ELF-1 (cell line): ENCODE results near the gene ISG20.

Experiments
- DNase-seq: peaks from one replicate; pipeline ENCODE4 v3.0.0-alpha.2; 2016; ENCODE audit warnings: low read depth, low spot score

The ISG20 gene

DNA sequence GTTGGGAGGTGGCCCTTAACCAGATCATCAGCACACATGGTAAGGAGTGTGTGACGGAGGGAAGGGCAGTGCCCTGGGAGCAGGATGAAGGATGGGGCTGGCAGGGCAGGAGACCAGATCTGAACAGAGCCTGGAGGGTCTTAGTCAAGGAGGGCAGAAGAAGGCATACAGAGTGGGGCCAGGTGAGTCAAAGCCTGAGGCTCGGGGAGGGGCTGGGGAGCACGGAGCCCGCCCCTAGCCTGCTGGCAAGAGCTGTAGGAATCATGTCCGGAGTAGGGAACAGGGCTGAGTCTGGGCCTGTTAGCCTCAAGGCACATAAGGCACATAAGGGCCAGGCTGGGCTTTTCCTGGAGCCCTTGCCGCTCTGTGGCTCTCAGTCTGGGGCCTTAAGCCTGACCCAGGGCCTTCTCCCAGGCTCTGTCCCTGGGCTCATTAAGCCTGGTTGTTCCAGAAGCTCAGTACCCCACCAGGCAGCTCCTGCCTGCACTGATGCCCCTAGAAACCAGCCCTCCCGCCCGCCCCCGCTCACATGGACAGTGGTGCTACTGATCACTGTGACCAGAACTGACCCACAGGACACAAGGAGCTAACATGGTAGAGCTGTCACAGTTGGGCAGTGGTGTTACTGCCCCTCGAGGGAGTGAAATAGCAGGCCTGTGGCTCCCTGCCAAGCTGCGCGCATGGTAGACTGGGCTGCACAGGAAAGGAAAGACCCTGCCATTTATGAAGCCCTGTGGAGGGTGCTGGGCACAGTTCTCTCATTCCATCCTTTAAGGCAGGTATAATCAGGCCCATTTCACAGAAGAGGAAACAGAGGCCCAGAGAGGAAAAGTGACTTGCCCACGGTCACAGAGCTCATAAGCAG is 14.6 kb downstream of the ISG20 start:
- DNase-seq, result no peak

DNA sequence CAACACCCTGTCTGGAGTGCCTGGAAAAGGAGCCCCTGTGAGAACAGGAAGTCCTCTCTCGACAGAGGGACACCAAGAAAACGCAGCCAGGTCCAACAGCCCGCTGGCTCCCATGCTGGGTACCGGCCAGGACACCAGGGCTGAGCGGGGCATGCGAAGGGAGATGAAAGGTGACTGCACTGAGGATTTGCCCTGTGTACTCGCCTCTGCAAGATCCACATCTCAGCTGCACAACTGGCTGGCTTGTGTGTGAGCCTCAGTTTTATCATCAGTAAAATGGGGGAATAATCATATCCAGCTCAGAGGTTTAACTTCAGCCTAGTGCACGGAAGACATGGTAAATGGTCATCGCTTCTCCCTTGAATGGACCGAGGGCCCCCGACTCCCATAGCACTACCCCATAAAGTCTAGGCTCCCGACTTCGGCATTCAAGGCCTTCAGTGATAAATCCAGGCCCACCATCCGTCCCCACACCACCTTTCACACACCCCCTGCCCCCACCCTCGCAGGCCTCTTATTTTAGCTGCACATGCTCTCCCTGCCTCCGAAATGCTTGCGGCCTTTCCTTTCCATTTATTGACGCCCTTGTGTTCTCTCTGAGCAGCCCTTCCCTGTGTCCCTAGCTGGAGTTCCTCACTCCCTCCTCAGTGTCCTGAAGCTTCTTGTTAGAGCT is 15.8 kb downstream of the ISG20 start:
- no peak for DNase-seq

DNA sequence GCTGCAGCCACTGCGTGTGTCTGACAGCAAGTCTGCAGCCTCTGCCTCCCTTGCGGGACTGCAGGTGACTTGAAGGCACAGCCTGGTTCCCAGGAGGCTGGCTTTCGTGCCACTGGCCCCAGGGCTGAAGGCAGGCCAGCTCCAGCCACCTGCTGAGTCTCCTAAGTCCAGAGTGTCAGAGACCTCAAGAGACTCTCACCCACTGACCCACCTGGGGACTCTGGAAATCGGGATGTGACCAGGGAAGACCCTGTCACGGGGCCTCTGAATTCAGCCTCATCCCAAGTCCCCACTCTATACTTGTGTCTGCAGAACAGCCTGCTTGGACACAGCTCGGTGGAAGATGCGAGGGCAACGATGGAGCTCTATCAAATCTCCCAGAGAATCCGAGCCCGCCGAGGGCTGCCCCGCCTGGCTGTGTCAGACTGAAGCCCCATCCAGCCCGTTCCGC is 16.3 kb downstream of the ISG20 start:
- no peak for DNase-seq

DNA sequence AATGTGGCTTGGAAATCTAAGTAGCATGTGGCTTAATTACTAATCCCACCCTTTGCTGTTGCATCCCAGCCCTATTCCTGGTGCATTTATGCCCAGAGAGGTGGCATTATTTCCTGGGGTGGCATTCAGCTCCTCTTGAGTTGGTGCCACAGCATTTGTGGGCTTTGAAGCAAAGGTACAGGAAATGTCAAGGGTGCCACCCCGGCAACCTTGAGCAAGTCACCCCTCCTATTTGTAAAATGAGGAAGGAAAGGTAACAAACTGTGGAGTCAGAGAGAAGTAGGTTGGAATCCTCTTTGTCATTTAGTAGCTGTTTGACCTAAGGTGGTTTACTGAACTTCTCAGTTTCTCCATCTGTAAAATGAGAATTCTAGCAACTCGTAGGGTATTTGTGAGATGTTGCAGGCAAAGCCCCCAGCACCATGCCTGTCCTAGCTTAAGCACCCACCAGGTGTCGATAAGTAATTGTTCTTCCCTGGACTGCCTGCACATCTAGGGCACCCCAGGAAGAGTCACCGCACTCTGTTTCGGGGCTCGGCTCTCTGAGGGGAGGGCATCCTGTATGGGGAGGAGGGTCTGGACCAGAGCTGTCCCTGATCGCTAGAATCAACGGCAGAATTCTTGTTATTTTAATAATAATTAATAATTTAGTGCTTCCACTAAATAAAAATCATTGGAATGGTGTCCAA is 17.1 kb downstream of the ISG20 start:
- no peak for DNase-seq

DNA sequence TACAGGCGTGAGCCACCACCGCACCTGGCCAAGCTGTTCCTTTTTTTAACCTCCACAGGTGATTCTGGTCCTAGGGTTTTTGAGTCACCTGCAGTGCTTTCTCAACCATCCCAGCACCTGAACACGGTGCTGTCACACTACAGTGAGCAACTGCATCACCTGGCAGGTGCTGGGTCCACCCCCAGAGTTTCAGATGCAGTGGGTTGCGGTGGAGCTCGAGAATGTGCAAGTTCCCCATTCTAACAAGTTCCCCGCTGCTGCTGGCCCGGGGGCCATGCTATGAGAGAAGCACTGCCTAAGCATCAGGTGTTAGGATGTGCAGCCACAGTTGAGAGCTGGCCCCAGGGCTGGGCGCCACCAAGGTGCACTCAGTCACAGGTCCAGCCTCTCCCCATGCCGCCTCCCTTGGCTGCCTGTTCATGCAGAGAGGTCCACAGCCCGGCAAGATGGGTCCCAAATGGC is 18.0 kb downstream of the ISG20 start:
- no peak for DNase-seq

DNA sequence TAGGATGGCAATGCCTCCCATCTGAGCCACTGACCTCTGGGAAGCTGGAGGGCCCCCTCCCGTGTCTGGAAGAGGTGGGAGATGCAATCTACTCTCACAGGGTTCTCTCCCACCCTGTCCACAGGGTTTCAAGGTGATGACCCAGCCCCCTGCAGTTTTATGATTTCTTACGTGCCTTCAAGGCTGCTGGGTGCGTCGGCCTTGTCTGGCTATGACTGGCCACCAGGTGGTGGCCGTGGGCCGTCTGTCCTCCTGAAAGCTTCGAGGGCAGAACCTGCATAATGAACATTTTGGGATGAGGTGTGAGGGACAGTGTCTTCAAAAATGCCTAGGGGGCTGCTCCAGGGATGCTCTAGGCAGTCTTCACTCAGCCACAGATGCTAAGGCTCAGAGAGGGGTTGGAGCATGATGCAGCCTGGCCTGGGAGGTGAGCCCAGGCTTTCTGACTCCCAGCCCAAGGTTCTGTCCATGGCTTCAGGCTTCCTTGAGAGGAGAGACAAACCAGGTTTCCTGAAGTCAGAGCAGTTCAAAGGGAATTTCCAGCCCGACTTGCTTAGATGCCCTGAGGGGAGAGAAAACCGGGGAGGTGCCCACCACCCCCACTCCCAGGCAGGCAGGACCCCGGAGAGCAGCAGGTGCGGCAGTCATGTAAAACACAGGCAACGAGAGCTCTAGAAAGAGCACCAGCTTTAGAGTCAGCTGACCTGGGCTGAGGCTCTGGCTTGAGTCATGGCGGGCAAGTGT is 18.7 kb downstream of the ISG20 start:
- peak; percentile 82 for DNase-seq

DNA sequence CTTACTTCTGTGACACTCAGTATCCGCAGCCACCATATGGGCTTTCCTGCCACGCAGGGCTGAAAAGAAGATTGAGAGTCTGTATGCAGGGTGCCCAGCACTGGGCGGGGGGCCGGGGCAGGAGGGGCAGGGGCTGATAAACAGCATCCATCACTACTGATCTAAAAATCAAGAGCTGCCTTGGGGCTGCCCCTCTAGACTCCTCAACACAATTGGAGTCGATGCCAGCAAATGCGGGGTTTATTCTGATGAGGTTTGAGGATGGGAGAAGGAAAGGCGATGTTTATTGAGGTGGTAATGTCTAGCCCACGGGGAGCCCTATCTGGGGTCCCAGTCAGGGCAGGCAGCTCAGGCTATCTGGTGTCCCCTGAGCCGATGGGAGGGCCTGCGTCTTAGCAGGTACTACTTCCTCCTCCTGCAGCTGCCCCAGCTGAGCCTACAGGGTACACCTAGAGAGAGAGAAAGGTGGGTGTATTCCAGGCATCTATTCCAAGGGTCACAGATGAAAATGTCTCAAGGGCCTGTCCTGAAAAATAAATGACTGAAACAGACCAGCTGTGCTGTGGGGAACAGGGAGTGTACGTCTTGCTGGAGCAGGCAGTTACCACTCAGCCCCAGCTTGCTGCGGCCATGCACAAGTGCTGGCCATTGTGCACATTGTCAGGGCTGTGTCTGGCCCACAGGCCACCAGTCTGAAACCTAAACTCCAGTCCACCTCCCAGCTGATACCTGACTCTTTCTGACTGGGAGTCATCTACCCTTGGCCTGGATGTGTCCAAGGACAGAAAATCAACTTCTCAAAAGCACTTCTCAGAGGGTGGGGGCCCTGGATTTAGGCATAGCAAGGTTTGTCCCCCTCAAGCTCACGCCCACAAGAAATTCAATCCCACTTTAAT is 19.5 kb downstream of the ISG20 start:
- no peak for DNase-seq

DNA sequence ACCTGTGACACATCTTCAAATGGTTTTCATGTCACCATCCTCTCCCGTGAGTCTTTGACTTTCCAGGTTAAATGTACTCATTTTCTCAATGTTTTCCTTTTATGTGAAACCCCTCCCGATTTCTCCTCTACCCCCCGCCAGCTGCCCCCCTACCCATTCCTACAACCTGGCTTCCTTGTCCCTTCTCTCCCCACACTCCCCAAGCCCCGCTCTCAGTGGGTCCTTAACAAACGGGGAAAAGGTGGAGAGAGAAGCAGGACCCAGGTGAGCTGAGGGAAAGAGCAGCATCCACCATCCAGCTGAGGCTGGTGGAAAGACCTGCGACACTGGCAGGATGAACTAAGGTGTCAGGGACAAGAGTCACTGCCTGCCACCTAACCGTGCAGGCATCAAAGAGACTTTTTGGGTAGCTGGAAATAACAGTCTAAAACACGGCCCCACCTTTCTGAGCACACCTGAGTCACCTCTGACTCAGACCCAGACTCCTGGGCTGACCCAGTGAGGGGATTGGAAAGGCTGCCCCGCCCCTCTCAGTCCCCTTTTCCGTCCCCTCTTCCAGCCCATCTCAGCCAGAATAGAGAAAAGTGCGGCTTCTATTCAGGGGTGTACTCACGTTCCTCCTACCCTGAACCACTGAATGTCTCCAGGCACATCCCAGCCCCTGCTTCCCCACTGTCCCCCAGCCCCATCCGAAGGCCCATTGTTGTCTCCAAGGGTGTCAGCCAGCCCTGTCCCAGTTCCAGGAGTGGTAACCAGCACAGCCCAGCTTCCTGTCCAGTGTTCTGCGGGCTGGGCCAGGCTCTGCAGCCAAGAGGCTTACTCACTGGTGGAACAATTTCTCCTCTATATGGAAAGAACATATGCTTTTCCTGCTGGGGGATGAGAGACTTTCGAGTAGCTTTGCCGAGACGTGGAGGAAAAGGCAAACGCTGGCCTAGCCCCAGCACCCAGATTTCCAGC is 20.4 kb downstream of the ISG20 start:
- no peak for DNase-seq

DNA sequence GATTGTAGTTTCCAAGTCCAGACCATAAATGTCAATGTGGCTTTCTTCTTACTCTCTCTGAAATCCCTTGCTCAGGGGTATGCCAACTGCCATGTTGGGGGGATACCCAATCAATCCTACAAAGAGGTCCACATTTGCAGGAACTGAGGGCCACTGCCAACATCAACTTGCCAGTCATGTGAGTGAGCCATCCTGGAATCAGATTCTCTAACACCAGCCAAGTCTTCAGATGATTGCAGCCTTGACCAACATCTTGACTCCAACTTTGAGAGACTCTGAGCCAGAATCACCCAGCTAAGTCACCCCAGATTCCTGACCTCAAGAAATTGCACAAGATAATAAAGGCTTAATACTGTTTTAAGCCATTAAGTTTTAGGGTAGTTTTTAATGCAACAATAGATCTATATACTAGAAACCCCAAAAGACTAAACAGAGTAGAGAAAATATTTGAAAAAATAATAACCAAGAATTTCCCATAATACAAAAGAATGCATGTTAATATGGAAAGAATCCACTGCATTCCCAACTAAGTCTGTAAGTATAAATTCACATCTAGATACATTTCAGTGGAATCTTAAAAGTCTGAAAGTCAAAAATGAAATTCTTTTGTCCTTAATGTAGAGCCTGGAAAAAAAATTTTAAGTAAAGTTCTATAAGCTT is 22.4 kb downstream of the ISG20 start:
- no peak for DNase-seq

DNA sequence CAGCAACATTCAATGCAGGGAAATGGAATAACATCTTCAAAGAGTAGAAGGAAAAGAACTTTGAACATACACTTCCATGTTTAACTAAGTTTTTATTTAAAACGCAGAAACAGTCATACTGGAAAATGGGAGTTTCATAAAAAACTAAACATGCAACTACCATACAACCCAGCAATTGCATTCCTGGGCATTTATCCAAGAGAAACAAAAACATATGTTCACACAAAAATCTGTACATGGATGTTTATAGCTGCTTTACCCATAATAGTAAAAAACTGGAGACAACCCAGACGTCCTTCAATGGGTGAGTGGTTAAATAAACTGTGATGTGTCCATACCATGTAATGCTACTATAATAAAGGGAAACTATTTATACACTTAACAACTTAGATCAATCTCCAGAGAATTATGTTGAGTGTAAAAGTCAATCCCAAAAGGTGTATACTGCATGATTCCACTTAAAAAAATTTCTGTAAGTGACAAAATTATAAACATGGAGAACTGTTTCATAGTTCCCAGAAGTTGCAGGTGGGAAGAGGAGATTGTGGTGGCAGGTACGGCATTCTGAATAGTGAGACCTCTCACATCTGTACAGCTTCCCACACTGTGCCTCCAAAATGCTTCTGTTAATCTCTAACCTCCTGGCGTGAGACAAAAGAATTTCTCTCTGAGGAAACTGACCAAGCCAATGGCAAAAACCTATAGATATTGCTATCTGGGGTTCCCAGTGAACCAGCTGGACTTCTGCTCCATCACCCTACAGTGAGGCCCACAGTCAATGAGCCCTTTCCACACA is 23.1 kb downstream of the ISG20 start:
- no peak for DNase-seq

DNA sequence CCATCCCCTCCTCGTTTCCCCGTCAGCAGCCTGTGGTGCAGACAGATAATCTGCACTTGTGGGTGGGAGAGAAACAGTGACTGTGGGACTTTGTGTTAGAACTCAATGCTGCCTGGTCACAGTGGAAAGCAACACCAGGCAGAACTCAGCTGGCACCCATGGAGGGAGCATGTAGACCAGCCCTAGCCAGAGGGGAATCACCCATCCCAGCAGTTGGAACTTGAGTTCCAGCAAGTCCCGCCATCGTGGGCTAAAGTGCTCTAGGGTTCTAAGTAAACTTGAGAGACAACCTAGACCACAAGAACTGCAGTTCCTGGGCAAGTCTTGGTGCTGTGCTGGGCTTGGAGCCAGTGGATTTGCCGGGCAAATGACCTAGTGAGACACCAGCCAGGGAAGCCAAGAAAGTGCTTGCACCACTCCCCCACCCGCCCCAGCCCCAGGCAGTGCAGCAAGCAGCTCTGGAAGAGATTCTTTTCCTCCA is 24.4 kb downstream of the ISG20 start:
- no peak for DNase-seq

DNA sequence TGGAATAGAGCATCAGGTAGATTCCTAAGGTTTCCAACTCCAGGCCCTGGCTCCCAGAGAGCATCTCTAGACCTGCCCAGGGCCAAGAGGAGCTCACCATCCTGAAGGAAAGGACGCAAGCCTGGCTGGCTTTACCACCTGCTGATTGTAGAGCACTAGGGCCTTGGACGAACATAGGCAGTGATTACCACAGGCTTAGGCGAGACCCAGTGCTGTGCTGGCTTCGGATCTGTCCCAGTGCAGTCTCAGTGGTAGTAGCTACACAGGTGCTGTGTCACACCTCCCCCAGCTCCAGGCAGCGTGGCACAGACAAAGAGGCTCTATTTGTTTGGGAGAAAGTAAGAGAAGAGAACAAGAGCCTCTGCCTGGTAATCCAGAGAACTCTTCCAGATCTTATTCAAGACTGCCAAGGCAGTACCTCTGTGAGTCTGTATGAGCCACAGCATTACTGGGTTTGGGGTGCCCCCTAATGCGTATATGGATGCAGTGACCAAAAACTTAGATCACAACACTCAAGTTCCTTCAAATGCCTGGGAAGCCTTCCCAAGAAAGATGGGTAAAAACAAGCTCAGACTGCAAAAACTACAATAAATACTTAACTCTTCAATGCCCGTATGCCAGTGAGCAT is 25.4 kb downstream of the ISG20 start:
- DNase-seq, result no peak

DNA sequence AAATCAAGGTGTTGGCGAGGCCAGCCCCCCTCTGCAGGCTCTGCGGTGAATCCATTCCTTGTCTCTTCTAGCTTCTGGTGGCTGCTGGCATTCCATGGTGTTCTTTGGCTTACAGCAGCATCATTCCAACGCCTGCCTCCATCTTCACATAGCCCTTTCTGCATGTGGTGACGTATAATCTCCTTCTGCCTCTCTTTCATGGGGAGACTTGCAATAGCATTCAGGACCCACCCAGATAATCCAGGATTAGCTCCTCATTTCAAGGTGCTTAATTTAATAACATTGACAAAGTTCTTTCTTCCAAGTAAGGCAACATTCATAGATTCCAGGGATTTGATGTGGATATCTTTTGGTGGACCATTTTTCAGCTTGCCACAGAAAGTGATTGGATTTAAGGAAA is 35.8 kb downstream of the ISG20 start:
- no peak for DNase-seq

DNA sequence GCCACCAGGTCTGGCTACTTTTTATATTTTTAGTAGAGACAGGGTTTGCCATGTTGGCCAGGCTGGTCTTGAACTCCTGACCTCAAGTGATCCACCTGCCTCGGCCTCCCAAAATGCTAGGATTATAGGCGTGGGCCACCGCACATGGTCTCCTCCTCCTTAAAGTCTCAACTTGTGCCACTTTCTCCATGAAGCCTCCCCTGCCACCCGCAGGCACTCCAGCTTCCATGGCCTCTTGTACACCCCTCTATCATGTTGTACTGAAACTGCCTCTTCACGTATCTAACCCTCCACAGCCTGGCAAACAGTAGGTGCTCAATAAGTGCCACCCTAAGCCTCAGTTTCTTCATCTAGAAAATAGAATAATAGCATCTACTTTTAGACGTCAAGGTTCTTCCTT is 39.9 kb downstream of the ISG20 start:
- DNase-seq, result no peak

DNA sequence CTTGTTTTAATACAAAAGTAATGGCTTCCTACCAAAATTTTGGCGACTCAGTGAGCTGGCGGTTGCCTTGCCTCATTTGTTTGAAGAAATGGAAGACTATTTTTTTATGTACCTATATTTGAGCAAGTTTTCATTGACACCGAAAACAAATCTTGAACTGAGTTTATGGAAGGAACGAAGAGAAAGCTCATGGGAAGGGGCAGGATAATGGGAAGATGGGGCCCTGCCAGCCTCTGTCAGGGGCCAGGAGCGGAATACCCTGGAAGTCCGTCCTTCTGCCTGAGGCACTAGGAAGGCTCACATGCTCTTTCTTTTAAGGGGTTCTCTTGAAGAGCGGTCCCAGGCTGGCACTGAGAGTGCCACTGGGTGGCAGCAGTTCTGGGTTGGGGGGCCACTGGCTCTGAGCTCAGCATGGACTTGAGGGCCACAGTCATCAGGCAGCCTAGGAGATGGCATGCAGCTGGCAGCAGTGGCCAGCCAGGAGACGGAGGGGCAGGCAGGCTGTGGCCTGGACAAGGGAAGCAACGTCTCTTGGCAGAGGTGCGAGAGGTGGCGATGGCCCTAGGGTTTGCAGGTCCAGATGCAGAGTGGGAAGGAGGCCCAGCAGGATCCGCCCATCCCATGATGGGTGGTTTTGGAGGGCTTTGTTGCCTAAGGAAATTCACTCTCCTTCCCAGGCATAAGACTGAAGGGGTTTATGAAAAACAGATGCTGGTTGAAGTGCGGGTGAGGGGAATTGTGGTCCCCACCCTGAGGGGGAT is 41.6 kb downstream of the ISG20 start:
- no peak for DNase-seq

DNA sequence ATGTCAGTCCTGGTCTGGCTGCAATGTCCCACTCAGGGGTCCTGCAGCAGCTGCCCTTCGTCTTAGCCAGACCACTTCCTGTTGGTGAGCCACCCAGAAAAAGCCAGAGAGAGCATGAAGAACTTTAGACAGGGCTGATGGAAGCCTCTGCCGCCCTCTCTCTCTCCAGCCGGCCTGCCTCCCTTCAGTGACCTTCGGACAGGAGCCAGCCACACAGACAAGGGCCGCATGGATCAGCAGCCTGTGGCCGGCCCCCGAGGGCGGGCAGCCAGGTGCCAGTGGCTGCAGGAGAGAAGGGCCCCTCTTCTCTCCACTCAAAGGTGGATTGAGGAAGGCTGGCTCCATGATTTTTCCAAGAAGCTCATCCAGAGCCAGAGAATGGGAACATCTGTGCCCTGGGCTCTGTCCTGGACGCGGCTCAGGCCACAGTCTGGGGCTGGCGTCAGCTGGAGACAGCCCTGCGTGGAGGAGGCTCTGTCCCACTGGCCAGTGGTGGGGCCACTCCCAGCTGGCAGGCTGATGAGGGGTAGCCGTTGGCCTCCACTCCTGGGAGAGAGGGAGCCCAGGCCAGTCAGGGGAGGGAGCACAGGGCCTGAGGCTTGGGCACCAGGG is 42.9 kb downstream of the ISG20 start:
- no peak for DNase-seq
